Colonic mucosa (tissue), 4 donors: ENCODE data around the gene METRNL. TPM values are rescaled to one million over a fixed set of nuclear protein-coding genes. Genes with fewer than 3 reads are reported as not detected.

Source experiments
- DNase-seq: peaks from one replicate; pipeline ENCODE4 v3.0.0-alpha.2; 2020
- H3K27ac ChIP-seq: fragments of 200-600 bp; one replicate; pipeline ENCODE4 v1.8.0; 2021
- H3K27me3 ChIP-seq: fragments of 200-600 bp; one replicate; pipeline ENCODE4 v1.8.0; 2021
- H3K36me3 ChIP-seq: fragments of 200-600 bp; one replicate; pipeline ENCODE4 v1.8.0; 2021
- H3K4me1 ChIP-seq: fragments of 200-600 bp; one replicate; pipeline ENCODE4 v1.8.0; 2021; ENCODE audit warnings: mild to moderate bottlenecking
- H3K4me3 ChIP-seq: fragments of 200-600 bp; one replicate; pipeline ENCODE4 v1.8.0; 2021
- H3K9ac ChIP-seq, 2 donors: one replicate each; pipeline ENCODE4 v1.7.0; 2013; ENCODE audit warnings: control low read depth in 2 of 2, low read depth in 2 of 2, low read length in 2 of 2
- H3K9me3 ChIP-seq: fragments of 200-600 bp; one replicate; pipeline ENCODE4 v1.8.0; 2021
- intact Hi-C: fragments of 100-400 bp; cut with DNase I; formaldehyde crosslinking; loops from one replicate; pipeline ENCODE4 v1.14.1; 2022
- total RNA-seq, 2 donors: library from RNA; stranded (reverse); fragmentation: NEBNext Ultra II Directional in 1 of 2; extraction: Animal tissue kit (Norgen Biotek cat#: 25700) in 1 of 2; gene quantifications; one replicate each; pipeline ENCODE4 v1.2.1, GENCODE V29; 2021
- TF ChIP-seq, protein P1 (sequence below): fragments of 200-600 bp; IDR thresholded peaks from one replicate; pipeline ENCODE4 v1.8.0; 2022; ENCODE audit warnings: antibody characterized with exemption, mild to moderate bottlenecking
- donor health status: healthy.
- donor health status: DM: no; HTN: no; CAD: no.
- donor health status: DM: no; HTN: no; CAD: no.

METRNL gene
- total RNA-seq, 2 donors from 2014 or later: 84.2 to 87.2 TPM

DNA sequence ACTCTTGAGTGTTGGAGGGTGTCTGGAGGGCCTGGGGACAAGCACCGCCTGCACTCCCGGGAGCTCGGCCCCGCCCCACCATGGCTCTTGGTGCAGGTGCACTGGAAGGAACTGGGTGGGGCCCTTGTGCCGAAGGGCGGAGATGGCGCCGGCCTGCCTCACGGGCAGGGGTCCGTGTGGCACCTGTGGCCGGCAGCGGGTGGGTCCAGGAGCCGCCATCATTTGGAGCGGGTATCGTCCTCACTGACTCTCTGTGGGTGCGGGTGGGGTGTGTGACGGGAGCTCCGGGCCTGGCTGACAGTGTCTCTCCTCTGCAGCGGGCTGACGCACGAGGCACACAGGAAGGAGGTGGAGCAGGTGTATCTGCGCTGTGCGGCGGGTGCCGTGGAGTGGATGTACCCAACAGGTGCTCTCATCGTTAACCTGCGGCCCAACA, 5.2 kb downstream of the METRNL start:
- TF ChIP-seq, protein P1, sequence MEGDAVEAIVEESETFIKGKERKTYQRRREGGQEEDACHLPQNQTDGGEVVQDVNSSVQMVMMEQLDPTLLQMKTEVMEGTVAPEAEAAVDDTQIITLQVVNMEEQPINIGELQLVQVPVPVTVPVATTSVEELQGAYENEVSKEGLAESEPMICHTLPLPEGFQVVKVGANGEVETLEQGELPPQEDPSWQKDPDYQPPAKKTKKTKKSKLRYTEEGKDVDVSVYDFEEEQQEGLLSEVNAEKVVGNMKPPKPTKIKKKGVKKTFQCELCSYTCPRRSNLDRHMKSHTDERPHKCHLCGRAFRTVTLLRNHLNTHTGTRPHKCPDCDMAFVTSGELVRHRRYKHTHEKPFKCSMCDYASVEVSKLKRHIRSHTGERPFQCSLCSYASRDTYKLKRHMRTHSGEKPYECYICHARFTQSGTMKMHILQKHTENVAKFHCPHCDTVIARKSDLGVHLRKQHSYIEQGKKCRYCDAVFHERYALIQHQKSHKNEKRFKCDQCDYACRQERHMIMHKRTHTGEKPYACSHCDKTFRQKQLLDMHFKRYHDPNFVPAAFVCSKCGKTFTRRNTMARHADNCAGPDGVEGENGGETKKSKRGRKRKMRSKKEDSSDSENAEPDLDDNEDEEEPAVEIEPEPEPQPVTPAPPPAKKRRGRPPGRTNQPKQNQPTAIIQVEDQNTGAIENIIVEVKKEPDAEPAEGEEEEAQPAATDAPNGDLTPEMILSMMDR: no peak
- H3K4me1 ChIP-seq: peaks cover 35% of the 10 kb centered on the region
- peak overlapping the region; percentile 28 for H3K27ac ChIP-seq

GRCh38 chr17:83085103-83085502, 5.7 kb downstream of the METRNL start:
- Histone ChIP-seq H3K4me1 (peaks cover 35% of the 10 kb centered on the region), H3K36me3 (peaks cover 6% of the 10 kb centered on the region), H3K9me3 (no peaks in the 10 kb centered on the region), H3K4me3 (no peak overlapping the region), H3K27me3 (peaks cover 3% of the 10 kb centered on the region), H3K27ac (no peak overlapping the region), H3K9ac (peak overlapping the region; percentile 26 to 46)
- TF ChIP-seq, protein P1: no peak
- intact Hi-C loops: no loop called here
- no peak for DNase-seq

More for the DNA sequence above, 5.2 kb downstream of the METRNL start:
- intact Hi-C loops: no loop called here
- H3K9me3 ChIP-seq: no peaks in the 10 kb centered on the region
- H3K36me3 ChIP-seq: peaks cover 6% of the 10 kb centered on the region
- DNase-seq: peak; percentile 86
- H3K4me3 ChIP-seq: no peak overlapping the region
- peaks cover 3% of the 10 kb centered on the region for H3K27me3 ChIP-seq
- peak overlapping the region; percentile 26 to 75 for H3K9ac ChIP-seq

DNA sequence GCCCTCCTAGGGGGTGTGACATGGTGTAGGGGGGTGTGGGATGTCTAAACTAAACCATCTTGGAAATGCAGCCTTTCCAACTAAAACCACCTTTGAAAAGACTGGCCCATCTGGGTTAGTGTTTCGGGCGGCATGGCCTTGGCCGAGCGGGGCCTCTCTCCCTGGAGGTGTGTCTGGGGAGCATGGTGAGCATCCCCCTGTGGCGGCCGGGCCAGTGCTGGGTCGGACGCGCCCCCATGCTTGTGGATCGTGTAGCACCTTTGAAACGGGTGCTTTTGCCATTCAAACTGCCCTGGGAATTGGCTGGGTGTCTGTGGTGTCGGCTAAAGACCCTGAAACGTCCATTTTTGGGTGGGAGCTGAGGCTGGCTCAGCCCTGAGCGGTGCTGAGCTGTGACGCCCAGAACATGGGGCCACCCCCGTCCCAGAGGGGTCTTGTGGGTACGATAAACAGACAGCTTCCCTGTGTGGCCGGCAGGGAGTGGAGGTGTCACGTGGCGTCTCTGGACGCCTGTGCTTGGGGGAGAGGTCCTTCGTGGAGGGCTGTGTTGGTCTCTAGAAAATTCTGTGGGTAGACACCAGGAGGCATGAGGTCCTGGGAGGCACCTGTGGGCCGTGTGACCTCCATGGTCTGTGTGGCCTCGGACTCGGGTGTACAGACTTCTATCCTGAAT, 6.3 kb downstream of the METRNL start:
- Histone ChIP-seq H3K4me1 (peaks cover 38% of the 10 kb centered on the region), H3K36me3 (peaks cover 6% of the 10 kb centered on the region), H3K9me3 (no peaks in the 10 kb centered on the region), H3K27ac (no peak overlapping the region), H3K27me3 (peaks cover 3% of the 10 kb centered on the region), H3K9ac (peak overlapping the region in 1 of 2 donors; percentile 46), H3K4me3 (no peak overlapping the region)
- TF ChIP-seq, protein P1: no peak
- DNase-seq: no peak
- intact Hi-C loops: no loop called here

- Histone ChIP-seq H3K4me3 (no peak overlapping the region), H3K4me1 (peaks cover 42% of the 10 kb centered on the region), H3K9me3 (no peaks in the 10 kb centered on the region), H3K27ac (no peak overlapping the region), H3K9ac (no peak overlapping the region), H3K27me3 (peaks cover under 1% of the 10 kb centered on the region), H3K36me3 (peaks cover 6% of the 10 kb centered on the region)
- intact Hi-C loops: no loop called here
- DNase-seq: no peak
- TF ChIP-seq, protein P1: no peak
Observed at GRCh38 chr17:83086199-83086880, 6.9 kb downstream of the METRNL start.

- H3K27ac ChIP-seq: no peak overlapping the region
- H3K4me3 ChIP-seq: no peak overlapping the region
- peaks cover 6% of the 10 kb centered on the region for H3K36me3 ChIP-seq
- intact Hi-C loops: no loop called here
- TF ChIP-seq, protein P1: no peak
- peaks cover 40% of the 10 kb centered on the region for H3K4me1 ChIP-seq
- no peak for DNase-seq
- H3K9ac ChIP-seq: no peak overlapping the region
- H3K9me3 ChIP-seq: no peaks in the 10 kb centered on the region
- no peaks in the 10 kb centered on the region for H3K27me3 ChIP-seq
Observed at GRCh38 chr17:83086907-83087787, 7.7 kb downstream of the METRNL start.
